ENCODE data around the gene XYLT1. TPM values are rescaled to one million over a fixed set of nuclear protein-coding genes. Genes with fewer than 3 reads are reported as not detected.

The XYLT1 gene
- total RNA-seq, 1 donor from 2014 or later = 17.6 TPM

DNA sequence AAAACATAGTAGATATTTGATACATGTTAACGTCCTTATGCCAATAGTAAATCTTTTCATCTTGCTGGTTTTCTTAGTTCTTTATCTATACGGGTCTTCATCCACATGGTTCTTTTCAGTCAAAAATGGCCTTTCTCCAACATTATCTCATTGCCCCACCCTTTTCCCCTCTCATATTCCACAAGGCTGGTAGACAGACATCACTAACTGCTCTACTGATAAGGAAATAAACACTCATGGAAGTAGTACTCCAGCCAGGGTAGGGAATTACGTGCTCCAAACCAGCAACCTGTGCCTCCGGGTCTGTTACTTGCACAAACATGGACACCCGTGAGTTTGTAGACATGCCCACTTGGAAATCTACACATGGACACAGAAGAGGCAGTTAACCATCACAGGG, 141.4 kb downstream of the XYLT1 start:
- Mint-ChIP-seq H3K27me3 (ENCODE audit: low read depth) (no peaks in the 10 kb centered on the region), H3K4me3 (ENCODE audit: unreplicated experiment) (no peak overlapping the region), H3K36me3 (ENCODE audit: low read depth) (no peaks in the 10 kb centered on the region), H3K4me1 (ENCODE audit: low read depth) (peaks cover 9% of the 10 kb centered on the region), H3K9me3 (ENCODE audit: low read depth) (no peaks in the 10 kb centered on the region), H3K27ac (ENCODE audit: unreplicated experiment) (no peak overlapping the region)
- no peak for TF ChIP-seq CTCF (IDR thresholded peaks at IDR 0.05)
- no peak for DNase-seq (ENCODE audit: low spot score)

DNA sequence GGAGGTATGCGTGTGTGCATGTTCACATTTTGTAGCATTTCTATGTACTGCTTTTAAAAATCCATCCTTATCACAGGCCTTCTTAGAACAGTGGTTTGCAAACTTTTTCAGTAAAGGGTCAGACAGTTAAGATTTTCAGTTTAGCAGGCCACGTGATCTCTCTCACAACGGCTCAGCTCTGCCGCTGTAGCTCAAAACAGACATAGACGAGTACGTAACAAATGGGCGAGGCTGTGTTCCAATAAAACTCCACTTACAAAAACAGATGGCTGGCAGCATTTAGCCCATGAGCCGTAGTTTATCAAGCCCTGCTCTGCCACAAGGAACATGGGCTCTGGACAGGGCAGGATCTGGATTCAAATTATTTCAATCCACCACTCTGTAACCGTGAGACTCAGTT, 141.8 kb downstream of the XYLT1 start:
- no peak for TF ChIP-seq CTCF (IDR thresholded peaks at IDR 0.05)
- Mint-ChIP-seq H3K4me1 (ENCODE audit: low read depth) (peaks cover 8% of the 10 kb centered on the region), H3K27me3 (ENCODE audit: low read depth) (no peaks in the 10 kb centered on the region), H3K9me3 (ENCODE audit: low read depth) (no peaks in the 10 kb centered on the region), H3K4me3 (ENCODE audit: unreplicated experiment) (no peak overlapping the region), H3K36me3 (ENCODE audit: low read depth) (no peaks in the 10 kb centered on the region), H3K27ac (ENCODE audit: unreplicated experiment) (no peak overlapping the region)
- no peak for DNase-seq (ENCODE audit: low spot score)

DNA sequence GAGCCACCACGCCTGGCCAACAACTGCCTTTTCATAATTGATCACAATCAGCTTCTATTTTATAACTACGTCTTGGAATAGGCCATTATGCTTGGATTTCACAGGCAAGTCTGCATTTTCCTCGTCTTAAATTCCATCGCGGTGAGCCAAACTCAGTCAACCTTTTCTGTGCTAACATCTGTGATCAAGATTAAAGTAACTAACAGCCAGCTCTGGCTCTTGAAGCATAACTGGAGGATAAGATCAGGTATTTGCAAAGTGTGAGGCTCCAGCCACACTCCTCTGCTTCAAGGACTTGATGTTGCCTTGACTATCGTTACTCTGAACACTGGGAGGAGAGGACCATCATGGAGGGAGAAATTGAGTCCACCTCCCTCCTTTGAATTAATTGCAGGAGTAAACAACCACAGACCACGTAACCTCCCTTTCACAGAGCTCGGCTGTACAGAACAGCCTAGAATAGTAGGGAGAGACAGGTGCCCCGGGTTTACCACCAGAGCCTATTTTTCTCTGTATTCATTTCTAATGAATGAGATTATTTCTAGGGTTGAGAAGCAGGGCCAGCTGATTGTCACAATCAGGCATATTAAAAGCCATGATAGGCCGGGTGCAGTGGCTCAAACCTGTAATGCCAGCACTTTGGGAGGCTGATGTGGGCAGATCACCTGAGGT, 143.0 kb downstream of the XYLT1 start:
- H3K27me3 Mint-ChIP-seq (ENCODE audit: low read depth) = no peaks in the 10 kb centered on the region
- H3K4me3 Mint-ChIP-seq (ENCODE audit: unreplicated experiment) = no peak overlapping the region
- no peak for TF ChIP-seq CTCF (IDR thresholded peaks at IDR 0.05)
- no peak overlapping the region for H3K27ac Mint-ChIP-seq (ENCODE audit: unreplicated experiment)
- H3K4me1 Mint-ChIP-seq (ENCODE audit: low read depth) = peaks cover 6% of the 10 kb centered on the region
- no peaks in the 10 kb centered on the region for H3K36me3 Mint-ChIP-seq (ENCODE audit: low read depth)
- DNase-seq (ENCODE audit: low spot score) = no peak
- no peaks in the 10 kb centered on the region for H3K9me3 Mint-ChIP-seq (ENCODE audit: low read depth)

DNA sequence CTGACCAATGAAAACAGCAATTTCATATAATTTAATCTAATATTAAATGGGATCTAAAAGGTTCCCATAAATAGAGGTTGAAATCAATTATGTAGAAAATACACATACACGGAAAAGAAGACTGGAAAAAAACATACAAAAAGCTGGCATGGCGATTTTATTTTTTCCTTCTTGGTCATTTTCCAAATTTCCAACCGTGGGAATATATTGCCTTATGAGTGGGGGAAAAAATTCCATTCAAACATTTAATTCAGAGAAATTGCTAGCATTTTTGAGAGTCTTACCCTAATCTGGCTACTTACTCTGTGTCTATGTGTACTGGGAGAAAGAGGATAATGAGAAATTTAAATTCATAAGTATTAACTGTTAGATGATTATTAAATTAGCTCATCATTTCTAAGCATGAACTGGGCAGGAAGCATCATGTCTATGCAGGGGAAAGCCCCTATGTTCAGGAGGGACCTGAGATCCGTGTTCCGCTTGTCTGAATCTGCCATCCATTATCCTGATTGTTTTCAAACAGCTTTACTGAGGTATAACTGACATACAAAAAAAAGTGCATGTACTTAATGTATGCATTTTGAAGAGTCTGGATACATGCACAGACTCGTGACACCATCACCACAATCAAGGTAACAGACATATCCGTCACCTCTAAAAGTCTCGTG, 145.2 kb downstream of the XYLT1 start:
- no peak for DNase-seq (ENCODE audit: low spot score)
- no peak for TF ChIP-seq CTCF (IDR thresholded peaks at IDR 0.05)
- peaks cover 10% of the 10 kb centered on the region for H3K4me1 Mint-ChIP-seq (ENCODE audit: low read depth)
- peaks cover 2% of the 10 kb centered on the region for H3K9me3 Mint-ChIP-seq (ENCODE audit: low read depth)
- peak overlapping the region; percentile 10 for H3K27ac Mint-ChIP-seq (ENCODE audit: unreplicated experiment)
- H3K4me3 Mint-ChIP-seq (ENCODE audit: unreplicated experiment) = no peak overlapping the region
- no peaks in the 10 kb centered on the region for H3K36me3 Mint-ChIP-seq (ENCODE audit: low read depth)
- H3K27me3 Mint-ChIP-seq (ENCODE audit: low read depth) = no peaks in the 10 kb centered on the region

GRCh38 chr16:17324451-17324850, 146.3 kb downstream of the XYLT1 start:
- no peaks in the 10 kb centered on the region for H3K36me3 Mint-ChIP-seq (ENCODE audit: low read depth)
- DNase-seq (ENCODE audit: low spot score) = no peak
- H3K4me1 Mint-ChIP-seq (ENCODE audit: low read depth) = peaks cover 10% of the 10 kb centered on the region
- H3K27me3 Mint-ChIP-seq (ENCODE audit: low read depth) = no peaks in the 10 kb centered on the region
- no peak overlapping the region for H3K4me3 Mint-ChIP-seq (ENCODE audit: unreplicated experiment)
- H3K27ac Mint-ChIP-seq (ENCODE audit: unreplicated experiment) = no peak overlapping the region
- no peak for TF ChIP-seq CTCF (IDR thresholded peaks at IDR 0.05)
- H3K9me3 Mint-ChIP-seq (ENCODE audit: low read depth) = peaks cover 2% of the 10 kb centered on the region
